Urothelium cell line (cell line): ENCODE measurements around the gene IFNL2.
A peak's percentile ranks its signal among the peaks of the same experiment; 100 is the strongest.

Source experiments
- DNase-seq: peaks from one replicate; pipeline ENCODE4 v3.0.0; 2011; ENCODE audit warnings: low spot score, mixed read lengths
- FAIRE-seq: peaks from 2 replicates; lab custom pipeline; 2011; peaks lifted over from hg19 to GRCh38; lab: Jason Lieb, UNC

The IFNL2 gene

GRCh38 chr19:39316627-39317321 is 48.6 kb downstream of the IFNL2 start:
- DNase-seq (no peak), FAIRE-seq (peak; percentile 91)

GRCh38 chr19:39317476-39317875 is 49.3 kb downstream of the IFNL2 start:
- DNase-seq (no peak), FAIRE-seq (no peak)

GRCh38 chr19:39318071-39318470 is 49.9 kb downstream of the IFNL2 start:
- FAIRE-seq (no peak), DNase-seq (no peak)

GRCh38 chr19:39318690-39319089 is 50.5 kb downstream of the IFNL2 start:
- no peak for FAIRE-seq
- DNase-seq, result no peak

- FAIRE-seq, result peak; percentile 81
- no peak for DNase-seq
Measured at GRCh38 chr19:39319098-39319891, 51.1 kb downstream of the IFNL2 start.
